ENCODE data around the gene ANKRD55. TPM values are rescaled to one million over a fixed set of nuclear protein-coding genes. Genes with fewer than 3 reads are reported as not detected.
"Not testable (repeated sequence)": the region's sequence is repeated elsewhere in the genome, so short reads cannot be mapped to it uniquely, and the experiment has no call there.

ANKRD55 gene
- total RNA-seq, 1 donor from 2014 or later = not detected

- no peaks in the 10 kb centered on the region for H3K9me3 ChIP-seq (ENCODE audit: low read depth)
- no peak overlapping the region for H3K4me2 ChIP-seq
- H3K27ac ChIP-seq = no peak overlapping the region
- no peaks in the 10 kb centered on the region for H3K36me3 Mint-ChIP-seq
- no peaks in the 10 kb centered on the region for H3K9me3 Mint-ChIP-seq
- no peak for DNase-seq (ENCODE audit: low spot score)
- H3K36me3 ChIP-seq = no peaks in the 10 kb centered on the region
- H3K4me1 Mint-ChIP-seq = peaks cover 28% of the 10 kb centered on the region
- H3K27me3 Mint-ChIP-seq (ENCODE audit: insufficient read depth, low read depth) = peaks cover 4% of the 10 kb centered on the region
- no peak overlapping the region for H3K4me3 Mint-ChIP-seq
- H2AFZ ChIP-seq (replicated peaks) = no peak overlapping the region
- TF ChIP-seq EZH2 (IDR thresholded peaks at IDR 0.05) (no peak), CTCF (IDR thresholded peaks at IDR 0.05) (no peak), EZH2phosphoT487 (IDR thresholded peaks at IDR 0.05) (no peak)
- H3K79me2 ChIP-seq (ENCODE audit: low read depth) = no peaks in the 10 kb centered on the region
- no peaks in the 10 kb centered on the region for H3F3A ChIP-seq (ENCODE audit: low read depth)
- no peaks in the 10 kb centered on the region for H4K20me1 ChIP-seq (ENCODE audit: low read depth)
- peaks cover 7% of the 10 kb centered on the region for H3K4me1 ChIP-seq
- H3K27ac Mint-ChIP-seq = peak overlapping the region; percentile 15
- H3K4me3 ChIP-seq = no peak overlapping the region
- H3K9ac ChIP-seq = no peak overlapping the region
- H3K27me3 ChIP-seq = no peaks in the 10 kb centered on the region
Observed at GRCh38 chr5:56158331-56158960, 74.7 kb downstream of the ANKRD55 start.

DNA sequence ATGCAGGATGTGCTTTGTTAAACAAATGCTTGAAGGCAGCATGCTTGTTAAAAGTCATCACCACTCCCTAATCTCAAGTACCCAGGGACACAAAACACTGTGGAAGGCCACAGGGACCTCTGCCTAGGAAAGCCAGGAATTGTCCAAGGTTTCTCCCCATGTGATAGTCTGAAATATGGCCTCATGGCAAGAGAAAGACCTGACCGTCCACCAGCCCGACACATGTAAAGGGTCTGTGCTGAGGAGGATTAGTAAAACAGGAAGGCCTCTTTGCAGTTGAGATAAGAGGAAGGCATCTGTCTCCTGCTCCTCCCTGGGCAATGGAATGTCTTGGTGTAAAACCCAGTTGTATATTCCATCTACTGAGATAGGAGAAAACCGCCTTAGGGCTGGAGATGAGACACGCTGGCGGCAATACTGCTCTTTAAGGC is 75.9 kb downstream of the ANKRD55 start:
- H3K4me2 ChIP-seq; H3K79me2 ChIP-seq (ENCODE audit: low read depth); H3K9me3 Mint-ChIP-seq; H3K27me3 ChIP-seq; H3K27me3 Mint-ChIP-seq (ENCODE audit: insufficient read depth, low read depth); H3K36me3 Mint-ChIP-seq; H4K20me1 ChIP-seq (ENCODE audit: low read depth); H3K9ac ChIP-seq; H3K9me3 ChIP-seq (ENCODE audit: low read depth); H3K4me3 Mint-ChIP-seq; H3K4me3 ChIP-seq; H2AFZ ChIP-seq (replicated peaks); H3K27ac ChIP-seq; H3K4me1 ChIP-seq; DNase-seq (ENCODE audit: low spot score); H3K36me3 ChIP-seq; H3F3A ChIP-seq (ENCODE audit: low read depth): not testable (repeated sequence)
- Mint-ChIP-seq H3K27ac (peak overlapping the region; percentile 63), H3K4me1 (peaks cover 24% of the 10 kb centered on the region)

- not testable (repeated sequence) for H3K4me3 ChIP-seq; H3K4me3 Mint-ChIP-seq; H3K79me2 ChIP-seq (ENCODE audit: low read depth); H3K36me3 Mint-ChIP-seq; H3K9ac ChIP-seq; H4K20me1 ChIP-seq (ENCODE audit: low read depth); DNase-seq (ENCODE audit: low spot score); H3K9me3 Mint-ChIP-seq; H3K27me3 Mint-ChIP-seq (ENCODE audit: insufficient read depth, low read depth); H3K9me3 ChIP-seq (ENCODE audit: low read depth); H3K4me1 ChIP-seq; H3K27ac ChIP-seq; H3K27me3 ChIP-seq; H3F3A ChIP-seq (ENCODE audit: low read depth); H3K4me2 ChIP-seq; H2AFZ ChIP-seq (replicated peaks); H3K36me3 ChIP-seq
- Mint-ChIP-seq H3K27ac (peak overlapping the region; percentile 63), H3K4me1 (peaks cover 18% of the 10 kb centered on the region)
Observed at GRCh38 chr5:56156585-56157190, 76.4 kb downstream of the ANKRD55 start.

- TF ChIP-seq CTCF (IDR thresholded peaks at IDR 0.05) (no peak), EZH2 (IDR thresholded peaks at IDR 0.05) (no peak), EZH2phosphoT487 (IDR thresholded peaks at IDR 0.05) (no peak)
- Histone ChIP-seq H3K9me3 (ENCODE audit: low read depth) (no peaks in the 10 kb centered on the region), H3F3A (ENCODE audit: low read depth) (no peaks in the 10 kb centered on the region), H3K9ac (no peak overlapping the region), H3K27ac (no peak overlapping the region), H3K4me3 (no peak overlapping the region), H2AFZ (replicated peaks) (no peak overlapping the region), H4K20me1 (ENCODE audit: low read depth) (no peaks in the 10 kb centered on the region), H3K79me2 (ENCODE audit: low read depth) (no peaks in the 10 kb centered on the region), H3K36me3 (no peaks in the 10 kb centered on the region), H3K4me1 (no peaks in the 10 kb centered on the region), H3K27me3 (no peaks in the 10 kb centered on the region), H3K4me2 (no peak overlapping the region)
- Mint-ChIP-seq H3K27ac (no peak overlapping the region), H3K27me3 (ENCODE audit: insufficient read depth, low read depth) (peaks cover 4% of the 10 kb centered on the region), H3K4me1 (peaks cover 15% of the 10 kb centered on the region), H3K36me3 (no peaks in the 10 kb centered on the region), H3K9me3 (no peaks in the 10 kb centered on the region), H3K4me3 (no peak overlapping the region)
- DNase-seq (ENCODE audit: low spot score) = no peak
Observed at GRCh38 chr5:56155992-56156584, 77.0 kb downstream of the ANKRD55 start.

Measured in neural progenitor cell (in vitro differentiated cells).